Effector memory CD8-positive, alpha-beta T cell (primary cell): Measurements from ENCODE around the gene CFAP299.

ENCODE experiments used
- ATAC-seq: fragments of 150-1000 bp; cut with Tn5 transposase; replicated peaks from 2 replicates; pipeline ENCODE4 v1.10.0; 2021; ENCODE audit warnings: mild to moderate bottlenecking, moderate library complexity
- DNase-seq, 3 experiments: peaks; one replicate each; pipeline ENCODE4 v3.0.0; 2021
- H3K27ac Mint-ChIP-seq, 2 donors: one replicate each; pipeline ENCODE4 v1.8.0; 2022; ENCODE audit warnings: mild to moderate bottlenecking in 2 of 2, mixed read lengths in 2 of 2, moderate library complexity in 2 of 2
- H3K27me3 Mint-ChIP-seq, 2 donors: one replicate each; pipeline ENCODE4 v1.8.0; 2022; ENCODE audit warnings: mixed read lengths in 2 of 2
- H3K36me3 Mint-ChIP-seq: one replicate; pipeline ENCODE4 v1.8.0; 2022; ENCODE audit warnings: mild to moderate bottlenecking, moderate library complexity, mixed read lengths; ENCODE audit not compliant: insufficient read depth
- H3K4me1 Mint-ChIP-seq, 2 donors: one replicate each; pipeline ENCODE4 v1.8.0; 2022; ENCODE audit warnings: low read depth in 2 of 2, mixed read lengths in 2 of 2
- H3K4me3 Mint-ChIP-seq, 2 donors: one replicate each; pipeline ENCODE4 v1.8.0; 2022; ENCODE audit warnings: mild to moderate bottlenecking in 2 of 2, mixed read lengths in 2 of 2, moderate library complexity in 2 of 2
- H3K9me3 Mint-ChIP-seq, 2 donors: one replicate each; pipeline ENCODE4 v1.8.0; 2022; ENCODE audit warnings: mixed read lengths in 2 of 2

The CFAP299 gene

DNA sequence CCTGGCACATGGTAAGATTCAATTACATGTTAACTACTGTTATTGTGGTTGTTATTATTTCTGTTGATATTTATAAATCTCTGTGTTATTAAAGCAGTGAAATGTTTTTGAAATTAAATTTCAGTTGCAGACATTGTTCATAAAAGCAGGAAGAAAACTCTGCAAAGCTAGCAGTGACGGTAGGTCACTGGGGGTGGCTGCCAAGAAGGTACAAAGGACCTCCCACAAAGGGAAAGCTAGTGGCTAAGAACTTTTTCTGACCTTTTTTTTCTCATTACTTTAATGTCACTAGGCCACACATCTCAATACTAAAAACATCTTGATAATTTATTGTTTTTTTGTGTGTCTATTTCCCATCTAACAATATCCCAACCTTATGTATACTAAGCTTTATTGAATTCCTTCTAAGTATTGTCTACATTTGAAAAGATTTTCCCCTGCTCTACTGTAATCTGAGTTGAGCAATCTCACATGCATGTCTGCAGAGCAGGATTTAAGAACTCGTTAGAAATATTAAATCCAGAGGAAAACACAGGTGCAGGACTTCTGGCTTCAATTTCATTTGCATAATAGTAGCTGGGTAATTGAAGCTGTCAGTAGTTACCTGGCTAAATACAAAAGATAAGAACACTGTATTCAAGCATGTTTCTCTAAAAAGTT is 197.3 kb downstream of the CFAP299 start:
- DNase-seq: no peak

DNA sequence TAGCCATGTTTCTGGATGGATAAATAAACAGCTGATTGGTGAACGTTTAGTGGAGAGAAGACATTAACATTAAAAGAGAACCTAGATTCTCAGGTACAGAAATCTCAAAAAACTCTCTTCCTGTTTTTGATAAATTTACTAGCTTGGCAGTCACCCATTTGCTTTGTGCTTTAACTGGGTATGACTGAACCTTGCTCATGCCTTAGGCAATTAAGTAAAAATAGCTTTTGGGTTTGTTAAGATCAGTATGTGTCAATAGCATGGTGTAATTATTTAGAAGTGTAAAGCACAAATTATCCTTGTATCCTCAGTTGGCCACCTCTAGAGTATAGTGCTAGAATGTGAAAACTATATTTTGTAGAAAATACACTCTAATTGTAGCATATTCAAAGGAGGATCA is 200.0 kb downstream of the CFAP299 start:
- no peak overlapping the region for H3K4me3 Mint-ChIP-seq
- ATAC-seq: no peak
- H3K27ac Mint-ChIP-seq: no peak overlapping the region
- no peaks in the 10 kb centered on the region for H3K27me3 Mint-ChIP-seq
- no peaks in the 10 kb centered on the region for H3K9me3 Mint-ChIP-seq
- no peaks in the 10 kb centered on the region for H3K36me3 Mint-ChIP-seq
- DNase-seq: no peak
- H3K4me1 Mint-ChIP-seq: peaks cover 3 to 6% of the 10 kb centered on the region in 2 donors

More for the DNA sequence above, 197.3 kb downstream of the CFAP299 start:
- Mint-ChIP-seq H3K27me3 (peaks cover 0 to 6% of the 10 kb centered on the region in 2 donors), H3K9me3 (no peaks in the 10 kb centered on the region), H3K27ac (no peak overlapping the region), H3K36me3 (no peaks in the 10 kb centered on the region), H3K4me3 (no peak overlapping the region), H3K4me1 (no peaks in the 10 kb centered on the region)
- ATAC-seq: no peak

DNA sequence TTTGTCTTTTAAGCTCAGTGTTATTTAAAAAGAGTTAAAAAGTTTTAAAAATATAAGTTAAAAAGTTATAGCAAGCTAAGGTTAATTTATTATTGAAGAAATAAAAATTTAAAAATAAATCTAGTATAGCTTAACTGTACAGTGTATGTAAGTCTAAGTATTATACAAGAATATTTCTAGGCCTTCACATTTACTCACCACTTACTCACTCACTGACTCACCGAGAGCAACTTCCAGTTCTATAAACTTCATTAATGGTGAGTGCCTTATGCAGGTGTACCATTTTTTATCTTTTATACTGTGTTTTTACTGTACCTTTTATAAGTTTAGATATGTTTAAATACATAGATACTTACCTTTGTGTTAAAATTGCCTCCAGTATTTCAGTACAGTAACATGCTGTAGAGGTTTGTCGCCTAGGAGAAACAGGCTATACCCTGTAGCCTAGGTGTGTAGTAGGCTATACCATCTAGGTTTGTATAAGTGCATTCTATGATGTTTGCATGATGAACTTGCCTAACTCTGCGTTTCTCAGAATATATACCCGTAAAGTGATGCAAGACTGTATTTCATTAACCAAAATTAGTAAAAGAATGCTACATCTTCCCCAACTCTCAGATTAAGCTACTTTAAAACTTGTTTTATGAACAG is 202.9 kb downstream of the CFAP299 start:
- Mint-ChIP-seq H3K27me3 (peaks cover 4 to 14% of the 10 kb centered on the region in 2 donors), H3K36me3 (no peaks in the 10 kb centered on the region), H3K9me3 (no peaks in the 10 kb centered on the region), H3K4me3 (no peak overlapping the region), H3K4me1 (peaks cover 4 to 10% of the 10 kb centered on the region in 2 donors), H3K27ac (no peak overlapping the region)
- DNase-seq (no peak), ATAC-seq (no peak)

DNA sequence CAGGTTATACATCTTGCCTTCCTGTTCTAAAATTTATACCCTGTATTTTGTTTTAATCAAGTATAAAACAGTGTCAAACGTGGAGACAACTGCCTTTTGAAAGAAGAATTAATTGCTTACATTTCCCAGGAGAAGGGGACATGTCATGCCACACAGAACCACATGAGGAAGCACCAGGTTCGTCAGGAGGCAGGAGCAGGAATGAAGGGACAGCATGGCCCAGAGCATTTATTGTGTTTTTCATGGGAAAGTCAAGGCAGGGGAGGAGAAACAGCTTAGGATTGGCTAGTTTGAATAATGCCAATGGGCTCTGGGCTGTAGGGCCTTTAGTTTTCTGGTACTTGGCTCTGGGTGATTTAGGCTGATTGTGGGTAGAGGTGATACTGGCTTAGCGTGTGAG is 203.7 kb downstream of the CFAP299 start:
- DNase-seq: no peak
- peaks cover 4 to 10% of the 10 kb centered on the region in 2 donors for H3K4me1 Mint-ChIP-seq
- no peaks in the 10 kb centered on the region for H3K9me3 Mint-ChIP-seq
- H3K27ac Mint-ChIP-seq: no peak overlapping the region
- H3K36me3 Mint-ChIP-seq: no peaks in the 10 kb centered on the region
- peaks cover 4 to 18% of the 10 kb centered on the region in 2 donors for H3K27me3 Mint-ChIP-seq
- no peak overlapping the region for H3K4me3 Mint-ChIP-seq
- no peak for ATAC-seq

DNA sequence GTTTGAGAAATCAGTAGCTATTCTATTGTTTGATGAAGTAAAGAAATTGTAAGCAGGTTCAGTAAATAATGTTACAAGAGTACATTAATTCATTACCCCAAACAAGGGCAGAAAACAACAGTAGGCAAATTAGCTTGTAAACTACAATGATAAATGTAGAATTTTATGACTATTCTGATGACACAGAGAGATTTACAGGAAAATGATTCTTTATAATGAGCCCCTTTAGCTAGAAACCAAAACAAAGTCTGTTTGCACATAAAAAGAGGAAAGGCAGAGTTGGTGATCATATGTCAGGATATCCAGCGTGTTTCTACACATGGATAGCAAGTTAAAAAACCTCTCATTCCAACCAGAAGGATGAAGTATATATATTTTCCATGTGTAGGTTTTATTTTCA is 204.8 kb downstream of the CFAP299 start:
- ATAC-seq: no peak
- no peak overlapping the region for H3K4me3 Mint-ChIP-seq
- peaks cover 4 to 18% of the 10 kb centered on the region in 2 donors for H3K27me3 Mint-ChIP-seq
- peaks cover 0 to 1% of the 10 kb centered on the region in 2 donors for H3K9me3 Mint-ChIP-seq
- H3K27ac Mint-ChIP-seq: no peak overlapping the region
- H3K4me1 Mint-ChIP-seq: peaks cover 4 to 10% of the 10 kb centered on the region in 2 donors
- no peak for DNase-seq
- H3K36me3 Mint-ChIP-seq: no peaks in the 10 kb centered on the region

DNA sequence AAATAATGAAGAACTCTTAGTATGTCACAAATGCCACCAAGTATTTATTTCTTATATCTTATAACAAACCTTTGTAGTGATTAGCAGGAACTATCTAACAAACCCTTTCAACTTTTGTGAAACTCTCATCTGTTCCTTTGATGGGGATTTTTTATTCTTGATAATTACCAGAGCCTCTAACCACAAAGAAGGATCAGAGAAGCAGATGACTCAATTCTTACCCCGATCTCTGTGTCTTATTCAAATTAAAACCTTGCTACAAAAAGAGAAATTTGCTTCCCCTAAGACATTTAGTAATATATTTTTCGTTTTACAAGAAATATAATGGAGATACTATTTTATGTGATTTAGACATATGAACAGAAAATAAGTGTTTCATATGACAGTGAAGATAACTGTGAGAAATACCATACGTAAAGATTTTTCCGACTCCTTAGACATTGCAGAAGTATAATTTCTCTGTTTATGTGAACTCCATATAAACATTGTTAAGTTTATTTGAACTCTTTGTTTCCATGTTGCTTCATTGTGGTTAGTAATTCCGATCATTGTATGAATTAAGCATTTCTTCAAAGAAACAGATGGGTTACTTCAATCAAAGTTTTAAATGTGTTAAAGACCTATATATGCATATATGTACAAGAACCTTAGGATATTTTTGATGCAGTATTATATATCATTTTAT is 205.4 kb downstream of the CFAP299 start:
- H3K9me3 Mint-ChIP-seq: peaks cover 0 to 1% of the 10 kb centered on the region in 2 donors
- H3K4me1 Mint-ChIP-seq: peaks cover 4 to 10% of the 10 kb centered on the region in 2 donors
- no peak overlapping the region for H3K4me3 Mint-ChIP-seq
- no peaks in the 10 kb centered on the region for H3K36me3 Mint-ChIP-seq
- peaks cover 4 to 18% of the 10 kb centered on the region in 2 donors for H3K27me3 Mint-ChIP-seq
- peak; percentile 46 for ATAC-seq
- no peak overlapping the region for H3K27ac Mint-ChIP-seq
- DNase-seq: no peak

DNA sequence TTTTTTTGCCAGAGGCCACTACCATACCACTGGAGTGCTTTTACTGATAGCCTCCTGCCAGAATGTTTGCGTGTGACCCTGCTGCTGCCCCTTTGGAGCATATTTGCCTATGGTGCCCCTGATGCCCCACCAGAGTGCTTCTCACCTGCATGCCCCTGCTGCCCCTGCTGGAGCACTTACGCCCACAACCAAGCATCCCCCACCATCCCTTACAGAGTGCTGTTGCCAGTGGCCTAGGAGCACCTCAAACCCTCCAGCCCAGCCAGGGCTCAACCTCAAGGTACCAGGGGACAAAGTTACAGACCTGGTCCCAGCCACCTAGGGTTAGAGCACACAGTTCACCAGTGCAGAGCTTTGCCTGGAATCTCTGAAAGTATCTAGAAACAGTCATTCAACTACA is 207.2 kb downstream of the CFAP299 start:
- DNase-seq: no peak
- H3K36me3 Mint-ChIP-seq: no peaks in the 10 kb centered on the region
- ATAC-seq: no peak
- H3K9me3 Mint-ChIP-seq: peaks cover 0 to 1% of the 10 kb centered on the region in 2 donors
- H3K27ac Mint-ChIP-seq: peak overlapping the region in 1 of 2 donors; percentile 59
- H3K27me3 Mint-ChIP-seq: peaks cover 4 to 18% of the 10 kb centered on the region in 2 donors
- peaks cover 4 to 10% of the 10 kb centered on the region in 2 donors for H3K4me1 Mint-ChIP-seq
- H3K4me3 Mint-ChIP-seq: no peak overlapping the region

DNA sequence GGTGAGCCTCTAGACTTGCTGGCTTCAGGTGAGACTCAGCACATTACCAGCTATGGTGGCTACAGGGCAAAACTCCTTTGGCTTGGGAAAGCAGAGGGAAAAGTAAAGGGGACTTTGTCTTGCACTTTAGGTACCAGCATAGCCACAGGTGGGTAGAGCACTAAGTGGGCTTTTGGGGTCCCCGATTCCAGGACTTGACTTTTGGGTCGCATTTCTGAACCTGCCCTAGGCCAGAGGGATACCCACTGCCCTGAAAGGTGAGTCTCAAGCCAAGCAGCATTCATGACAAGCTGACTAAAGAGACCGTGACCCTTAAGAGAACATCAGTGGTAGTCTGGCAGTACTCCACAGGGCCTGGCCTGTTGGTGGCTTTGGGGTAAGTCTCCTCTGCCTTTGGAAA is 224.8 kb downstream of the CFAP299 start:
- Mint-ChIP-seq H3K36me3 (no peaks in the 10 kb centered on the region), H3K27me3 (peaks cover 0 to 10% of the 10 kb centered on the region in 2 donors), H3K4me3 (no peak overlapping the region), H3K9me3 (peaks cover 0 to 3% of the 10 kb centered on the region in 2 donors), H3K27ac (no peak overlapping the region), H3K4me1 (no peaks in the 10 kb centered on the region)
- DNase-seq (no peak), ATAC-seq (no peak)

DNA sequence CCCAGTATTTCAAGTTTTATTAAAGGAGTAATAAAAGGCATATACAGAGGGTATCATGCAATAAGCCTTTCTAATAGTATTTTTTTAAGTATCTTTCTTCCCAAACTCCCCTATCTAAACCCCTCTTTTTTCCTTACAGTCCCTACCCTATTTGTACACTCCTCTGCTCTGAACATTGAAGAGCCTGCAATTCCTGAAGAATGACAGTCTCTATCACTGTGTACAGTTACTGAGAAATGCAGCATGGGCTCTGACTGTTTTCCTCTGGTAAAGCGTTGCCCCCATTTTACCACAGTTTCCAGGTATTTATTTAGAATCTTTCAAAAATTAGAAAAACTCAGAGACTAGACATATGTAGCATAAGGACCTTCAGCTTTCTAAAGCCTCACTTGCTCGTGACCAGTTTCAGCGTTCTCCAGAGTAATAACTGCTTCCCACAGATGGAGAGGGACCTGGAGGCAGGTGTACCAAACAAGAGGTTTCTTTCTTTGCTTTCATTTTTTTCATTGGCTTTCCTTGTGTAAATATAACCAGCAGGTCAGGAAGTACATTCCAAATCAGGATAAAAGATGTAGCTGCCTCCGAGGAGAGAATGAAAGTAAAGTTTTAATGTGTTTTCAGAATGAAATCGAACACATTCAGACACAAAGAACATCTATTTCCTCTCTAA is 230.8 kb downstream of the CFAP299 start:
- H3K4me3 Mint-ChIP-seq: no peak overlapping the region
- H3K9me3 Mint-ChIP-seq: peaks cover 0 to 1% of the 10 kb centered on the region in 2 donors
- ATAC-seq: no peak
- peaks cover 0 to 9% of the 10 kb centered on the region in 2 donors for H3K27me3 Mint-ChIP-seq
- no peak overlapping the region for H3K27ac Mint-ChIP-seq
- no peaks in the 10 kb centered on the region for H3K4me1 Mint-ChIP-seq
- no peaks in the 10 kb centered on the region for H3K36me3 Mint-ChIP-seq
- no peak for DNase-seq

DNA sequence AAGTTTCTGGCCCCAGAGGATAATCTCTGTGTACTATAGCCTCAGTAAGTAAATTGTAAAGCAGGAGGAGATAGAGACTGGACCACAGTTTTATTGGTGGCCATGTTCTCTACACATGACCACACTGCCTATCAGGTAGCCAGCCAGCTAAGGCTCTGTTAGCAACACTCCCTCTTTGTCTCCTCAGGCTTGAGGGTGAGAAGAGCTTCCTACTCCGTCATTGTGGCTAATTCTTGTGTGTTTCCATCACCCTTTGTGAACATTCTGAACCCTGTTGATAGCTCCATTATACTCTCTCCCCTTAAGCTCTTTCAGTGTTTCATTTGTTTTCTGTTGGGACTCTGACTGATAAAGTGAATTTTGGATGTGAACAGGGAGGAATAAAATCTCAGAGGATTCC is 233.4 kb downstream of the CFAP299 start:
- DNase-seq (no peak), ATAC-seq (no peak)
- no peaks in the 10 kb centered on the region for H3K36me3 Mint-ChIP-seq
- H3K27me3 Mint-ChIP-seq: no peaks in the 10 kb centered on the region
- no peaks in the 10 kb centered on the region for H3K9me3 Mint-ChIP-seq
- H3K4me3 Mint-ChIP-seq: no peak overlapping the region
- H3K27ac Mint-ChIP-seq: no peak overlapping the region
- no peaks in the 10 kb centered on the region for H3K4me1 Mint-ChIP-seq

DNA sequence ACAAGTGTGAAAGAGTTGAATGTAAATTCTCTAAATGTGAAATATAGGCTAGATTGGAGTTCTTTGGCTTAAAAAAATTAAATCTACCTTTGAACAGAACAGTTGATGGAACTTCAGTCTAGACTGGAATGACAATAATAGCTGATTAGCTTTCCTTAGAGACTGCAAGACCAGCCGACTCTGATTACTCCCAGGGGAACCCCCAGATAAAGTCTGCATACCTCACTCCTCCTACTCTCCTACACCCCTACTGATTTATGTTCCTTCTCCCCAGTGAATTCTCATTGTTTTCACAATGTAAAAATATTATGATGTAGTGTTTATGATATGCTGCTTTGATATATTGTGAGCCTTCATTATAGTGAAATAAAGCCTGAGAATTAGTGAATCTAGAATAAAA is 241.3 kb downstream of the CFAP299 start:
- no peak for DNase-seq
- H3K36me3 Mint-ChIP-seq: no peaks in the 10 kb centered on the region

DNA sequence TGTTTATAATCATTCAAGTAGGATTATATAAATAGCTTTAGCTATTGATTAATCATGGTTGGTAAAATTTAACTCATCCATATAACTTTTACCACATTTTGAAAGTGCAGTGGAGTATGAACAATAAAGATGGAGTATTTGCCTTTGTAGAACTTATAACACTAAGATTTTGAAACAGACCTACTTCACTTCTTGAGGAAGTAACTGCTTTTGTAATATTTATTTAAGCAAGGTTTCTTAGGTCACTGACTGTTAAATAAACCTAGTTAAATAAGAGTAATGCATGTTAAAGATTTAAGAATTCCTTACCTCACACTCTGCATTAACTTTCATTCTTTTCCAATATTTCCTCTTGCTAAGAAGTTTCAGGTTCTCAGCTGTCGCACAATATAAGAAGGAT is 242.5 kb downstream of the CFAP299 start:
- Mint-ChIP-seq H3K27me3 (peaks cover 0 to 8% of the 10 kb centered on the region in 2 donors), H3K9me3 (no peaks in the 10 kb centered on the region), H3K4me3 (no peak overlapping the region), H3K36me3 (no peaks in the 10 kb centered on the region), H3K4me1 (peaks cover 4 to 5% of the 10 kb centered on the region in 2 donors), H3K27ac (no peak overlapping the region)
- ATAC-seq: no peak
- DNase-seq: no peak

More for the DNA sequence above, 241.3 kb downstream of the CFAP299 start:
- no peak overlapping the region for H3K27ac Mint-ChIP-seq
- ATAC-seq: no peak
- peaks cover 0 to 3% of the 10 kb centered on the region in 2 donors for H3K27me3 Mint-ChIP-seq
- no peaks in the 10 kb centered on the region for H3K9me3 Mint-ChIP-seq
- peaks cover under 1 to 3% of the 10 kb centered on the region in 2 donors for H3K4me1 Mint-ChIP-seq
- no peak overlapping the region for H3K4me3 Mint-ChIP-seq

DNA sequence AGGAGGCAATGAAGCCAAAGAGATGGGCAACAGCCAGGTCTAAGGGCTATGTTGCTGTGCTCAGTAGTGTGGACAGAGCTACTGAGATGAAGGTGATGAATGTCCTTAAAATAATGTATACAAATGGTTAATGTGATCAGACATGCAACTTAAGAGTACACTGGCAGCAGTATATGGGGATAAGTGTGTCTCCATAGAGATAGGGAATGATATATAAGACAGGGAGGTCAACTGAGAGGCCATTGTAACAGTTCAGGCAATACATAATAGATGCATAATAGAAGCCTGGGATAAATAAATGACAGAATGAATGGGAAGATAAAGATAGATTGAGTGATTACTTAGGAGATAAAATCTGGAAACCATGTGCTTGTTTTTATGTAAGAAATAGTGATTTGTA is 250.0 kb downstream of the CFAP299 start:
- Mint-ChIP-seq H3K4me3 (no peak overlapping the region), H3K36me3 (no peaks in the 10 kb centered on the region), H3K27ac (no peak overlapping the region), H3K9me3 (no peaks in the 10 kb centered on the region), H3K4me1 (peaks cover 4% of the 10 kb centered on the region in 2 donors), H3K27me3 (peaks cover 0 to 17% of the 10 kb centered on the region in 2 donors)
- ATAC-seq (no peak), DNase-seq (no peak)
